Endodermal cell (in vitro differentiated cells): Measurements from ENCODE around the gene KCND3. TPM values are rescaled to one million over a fixed set of nuclear protein-coding genes. Genes with fewer than 3 reads are reported as not detected.

Experiments used
- DNase-seq: peaks from one replicate; pipeline ENCODE4 v3.0.0-alpha.2; 2017
- H3K27ac ChIP-seq: 2 replicates; pipeline ENCODE4 v1.5.1; 2013; ENCODE audit warnings: mild to moderate bottlenecking, low read depth, low read length, moderate library complexity
- H3K27me3 ChIP-seq: 2 replicates; pipeline ENCODE4 v1.6.1; 2013; ENCODE audit warnings: mild to moderate bottlenecking, low read length, moderate library complexity; ENCODE audit not compliant: insufficient read depth, control insufficient read depth, poor library complexity, severe bottlenecking
- H3K36me3 ChIP-seq: 2 replicates; pipeline ENCODE4 v1.7.0; 2013; ENCODE audit warnings: mild to moderate bottlenecking, low read length, moderate library complexity; ENCODE audit not compliant: control insufficient read depth, insufficient read depth
- H3K4me1 ChIP-seq: one replicate; pipeline ENCODE4 v1.7.0; 2013; ENCODE audit warnings: low read length; ENCODE audit not compliant: control insufficient read depth, insufficient read depth
- H3K4me3 ChIP-seq: 2 replicates; pipeline ENCODE4 v1.5.1; 2013; ENCODE audit warnings: mild to moderate bottlenecking, low read length, moderate library complexity
- H3K9ac ChIP-seq: 2 replicates; pipeline ENCODE4 v1.6.1; 2013; ENCODE audit warnings: mild to moderate bottlenecking, low read length, moderate library complexity; ENCODE audit not compliant: poor library complexity, severe bottlenecking; ENCODE audit errors: extremely low read depth
- H3K9me3 ChIP-seq: 2 replicates; pipeline ENCODE4 v1.6.1; 2013; ENCODE audit warnings: mild to moderate bottlenecking, low read length, moderate library complexity; ENCODE audit not compliant: control insufficient read depth
- H3K27ac Mint-ChIP-seq: 2 replicates; pipeline ENCODE4 v1.8.0; 2020; ENCODE audit warnings: mixed read lengths
- H3K27me3 Mint-ChIP-seq: 2 replicates; pipeline ENCODE4 v1.8.0; 2021; ENCODE audit warnings: mild to moderate bottlenecking, mixed read lengths; ENCODE audit not compliant: insufficient read depth
- H3K36me3 Mint-ChIP-seq: 2 replicates; pipeline ENCODE4 v1.8.0; 2020; ENCODE audit warnings: low read depth, mixed read lengths
- H3K4me1 Mint-ChIP-seq: 2 replicates; pipeline ENCODE4 v1.8.0; 2020; ENCODE audit warnings: mixed read lengths
- H3K4me3 Mint-ChIP-seq: 2 replicates; pipeline ENCODE4 v1.8.0; 2020; ENCODE audit warnings: mild to moderate bottlenecking, moderate library complexity, mixed read lengths
- H3K9me3 Mint-ChIP-seq: 2 replicates; pipeline ENCODE4 v1.8.0; 2020; ENCODE audit warnings: mild to moderate bottlenecking, mixed read lengths
- WGBS, 2 experiments: methylation state at CpG; one replicate each; pipeline versions ENCODE4 v1.1.5 to v1.1.7; 2013; ENCODE audit warnings: missing lambda C conversion rate in 2 of 2, mixed read lengths in 1 of 2; ENCODE audit not compliant: insufficient coverage in 1 of 2, insufficient read length in 1 of 2; 5-methylcytosine and 5-hydroxymethylcytosine counted together
- total RNA-seq, 2 donors: library from RNA; stranded (reverse); fragmentation: NEBNext Ultra II Directional in 1 of 2; extraction: Animal tissue kit (Norgen Biotek cat#: 25700) in 1 of 2; gene quantifications; 2 replicates in 1 of 2; 3 replicates in 1 of 2; pipeline ENCODE4 v1.2.1, GENCODE V29; 2021
- TF ChIP-seq, protein P1 (sequence below): fragments of 200-600 bp; sonication (generic); conservative IDR thresholded peaks from 2 replicates; pipeline ENCODE4 v1.5.0; 2021; ENCODE audit warnings: antibody characterized with exemption, mild to moderate bottlenecking

The KCND3 gene
- total RNA-seq, 2 donors from 2014 or later, result 0.13 TPM; not detected in 1

- WGBS, 2 experiments, result 94 to 97% methylated on average over 6 to 8 of the region's 8 CpGs
- Histone ChIP-seq H3K9ac (no peak overlapping the region), H3K27ac (no peak overlapping the region), H3K9me3 (no peaks in the 10 kb centered on the region), H3K36me3 (no peaks in the 10 kb centered on the region), H3K4me3 (no peak overlapping the region), H3K27me3 (peaks cover 93% of the 10 kb centered on the region), H3K4me1 (no peaks in the 10 kb centered on the region)
- Mint-ChIP-seq H3K9me3 (peaks cover 3% of the 10 kb centered on the region), H3K4me1 (no peaks in the 10 kb centered on the region), H3K27me3 (peaks cover 97% of the 10 kb centered on the region), H3K27ac (no peak overlapping the region), H3K4me3 (no peak overlapping the region), H3K36me3 (no peaks in the 10 kb centered on the region)
- TF ChIP-seq, protein P1, sequence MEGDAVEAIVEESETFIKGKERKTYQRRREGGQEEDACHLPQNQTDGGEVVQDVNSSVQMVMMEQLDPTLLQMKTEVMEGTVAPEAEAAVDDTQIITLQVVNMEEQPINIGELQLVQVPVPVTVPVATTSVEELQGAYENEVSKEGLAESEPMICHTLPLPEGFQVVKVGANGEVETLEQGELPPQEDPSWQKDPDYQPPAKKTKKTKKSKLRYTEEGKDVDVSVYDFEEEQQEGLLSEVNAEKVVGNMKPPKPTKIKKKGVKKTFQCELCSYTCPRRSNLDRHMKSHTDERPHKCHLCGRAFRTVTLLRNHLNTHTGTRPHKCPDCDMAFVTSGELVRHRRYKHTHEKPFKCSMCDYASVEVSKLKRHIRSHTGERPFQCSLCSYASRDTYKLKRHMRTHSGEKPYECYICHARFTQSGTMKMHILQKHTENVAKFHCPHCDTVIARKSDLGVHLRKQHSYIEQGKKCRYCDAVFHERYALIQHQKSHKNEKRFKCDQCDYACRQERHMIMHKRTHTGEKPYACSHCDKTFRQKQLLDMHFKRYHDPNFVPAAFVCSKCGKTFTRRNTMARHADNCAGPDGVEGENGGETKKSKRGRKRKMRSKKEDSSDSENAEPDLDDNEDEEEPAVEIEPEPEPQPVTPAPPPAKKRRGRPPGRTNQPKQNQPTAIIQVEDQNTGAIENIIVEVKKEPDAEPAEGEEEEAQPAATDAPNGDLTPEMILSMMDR, result no peak
- no peak for DNase-seq
Measured at GRCh38 chr1:111983500-111983899, 6.0 kb downstream of the KCND3 start.

DNA sequence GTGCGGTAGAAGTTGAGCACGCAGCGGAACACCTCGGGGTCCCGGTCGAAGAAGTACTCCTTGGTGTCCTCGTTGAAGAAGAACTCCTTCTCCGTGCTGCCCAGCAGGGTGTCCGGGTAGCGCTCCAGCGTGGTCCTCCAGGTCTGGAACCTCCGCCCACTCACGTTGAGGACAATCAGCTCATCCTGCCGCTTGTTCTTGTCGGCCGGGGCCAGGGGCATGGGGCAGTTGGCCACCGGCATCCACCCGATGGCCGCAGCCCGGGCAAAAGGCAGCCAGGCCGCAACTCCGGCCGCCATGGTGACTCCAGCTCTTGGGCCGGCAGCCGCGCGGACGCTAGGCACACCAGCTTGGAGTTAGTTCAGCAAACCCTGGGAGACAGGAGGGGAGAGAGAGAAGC lies 7.0 kb downstream of the KCND3 start:
- H3K27ac ChIP-seq, result no peak overlapping the region
- TF ChIP-seq, protein P1, result no peak

DNA sequence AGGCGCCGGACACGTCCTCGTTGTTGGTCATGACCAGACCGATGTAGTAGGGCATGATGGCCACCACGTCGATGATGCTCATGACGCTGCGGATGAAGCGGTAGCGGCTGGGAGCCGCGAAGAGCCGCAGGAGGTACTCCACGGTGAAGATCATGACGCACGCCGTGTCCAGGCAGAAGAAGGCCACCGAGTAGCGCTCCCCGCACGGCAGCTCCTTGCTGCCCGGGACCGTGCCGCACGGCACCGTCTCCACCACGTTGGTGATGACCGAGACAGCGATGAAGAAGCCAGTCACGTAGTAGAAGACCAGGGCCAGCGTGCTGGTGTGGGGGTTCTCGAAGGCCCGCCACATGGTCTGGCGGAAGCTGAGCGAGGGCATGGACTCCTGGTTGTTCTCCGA lies 7.6 kb downstream of the KCND3 start:
- H3K4me1 Mint-ChIP-seq, result peaks cover 8% of the 10 kb centered on the region
- no peak overlapping the region for H3K27ac ChIP-seq
- no peaks in the 10 kb centered on the region for H3K36me3 ChIP-seq
- peaks cover 93% of the 10 kb centered on the region for H3K27me3 Mint-ChIP-seq
- no peak overlapping the region for H3K9ac ChIP-seq
- H3K4me3 ChIP-seq, result no peak overlapping the region
- peaks cover under 1% of the 10 kb centered on the region for H3K4me1 ChIP-seq
- H3K27ac Mint-ChIP-seq, result no peak overlapping the region
- H3K36me3 Mint-ChIP-seq, result no peaks in the 10 kb centered on the region
- peaks cover 93% of the 10 kb centered on the region for H3K27me3 ChIP-seq
- 94 to 97% methylated on average over 29 to 37 of the region's 37 CpGs for WGBS, 2 experiments
- no peak overlapping the region for H3K4me3 Mint-ChIP-seq
- H3K9me3 ChIP-seq, result no peaks in the 10 kb centered on the region
- peaks cover 3% of the 10 kb centered on the region for H3K9me3 Mint-ChIP-seq
- TF ChIP-seq, protein P1, result no peak
- no peak for DNase-seq

More for the DNA sequence above, 7.0 kb downstream of the KCND3 start:
- H3K36me3 ChIP-seq, result no peaks in the 10 kb centered on the region
- no peaks in the 10 kb centered on the region for H3K9me3 ChIP-seq
- H3K36me3 Mint-ChIP-seq, result no peaks in the 10 kb centered on the region
- peaks cover 95% of the 10 kb centered on the region for H3K27me3 Mint-ChIP-seq
- H3K27ac Mint-ChIP-seq, result no peak overlapping the region
- WGBS, 2 experiments, result 93 to 94% methylated on average over 26 to 28 of the region's 28 CpGs
- peaks cover 2% of the 10 kb centered on the region for H3K4me1 Mint-ChIP-seq
- no peaks in the 10 kb centered on the region for H3K4me1 ChIP-seq
- no peak overlapping the region for H3K4me3 ChIP-seq
- peaks cover 93% of the 10 kb centered on the region for H3K27me3 ChIP-seq
- DNase-seq, result no peak
- H3K9ac ChIP-seq, result no peak overlapping the region
- H3K4me3 Mint-ChIP-seq, result no peak overlapping the region
- peaks cover 3% of the 10 kb centered on the region for H3K9me3 Mint-ChIP-seq
